NCI-H2171 (cell line): ENCODE measurements around the gene KCNT2.
"Not testable (repeated sequence)": the region's sequence is repeated elsewhere in the genome, so short reads cannot be mapped to it uniquely, and the experiment has no call there.

Source experiments
- DNase-seq: peaks from one replicate; lab custom pipeline; 2025; lab: John Stamatoyannopoulos, UW

KCNT2 gene

GRCh38 chr1:196312739-196313138, 295.5 kb downstream of the KCNT2 start:
- no peak for DNase-seq

- DNase-seq, result no peak
Observed at GRCh38 chr1:196309386-196309785, 298.9 kb downstream of the KCNT2 start.

GRCh38 chr1:196308176-196308575, 300.1 kb downstream of the KCNT2 start:
- DNase-seq, result no peak

- DNase-seq, result no peak
Observed at GRCh38 chr1:196306421-196306820, 301.8 kb downstream of the KCNT2 start.

GRCh38 chr1:196305216-196305615, 303.0 kb downstream of the KCNT2 start:
- no peak for DNase-seq

GRCh38 chr1:196302981-196303380, 305.3 kb downstream of the KCNT2 start:
- no peak for DNase-seq

GRCh38 chr1:196302420-196302819, 305.8 kb downstream of the KCNT2 start:
- DNase-seq, result no peak

- DNase-seq, result no peak
Observed at GRCh38 chr1:196295766-196296165, 312.5 kb downstream of the KCNT2 start.

GRCh38 chr1:196278816-196279215, 329.4 kb downstream of the KCNT2 start:
- no peak for DNase-seq

GRCh38 chr1:196277860-196278259, 330.4 kb downstream of the KCNT2 start:
- DNase-seq, result no peak

- DNase-seq, result no peak
Observed at GRCh38 chr1:196271212-196271947, 336.9 kb downstream of the KCNT2 start.

GRCh38 chr1:196263086-196263485, 345.2 kb downstream of the KCNT2 start:
- DNase-seq, result not testable (repeated sequence)

GRCh38 chr1:196260270-196260669, 348.0 kb downstream of the KCNT2 start:
- no peak for DNase-seq

GRCh38 chr1:196259316-196259715, 348.9 kb downstream of the KCNT2 start:
- no peak for DNase-seq

GRCh38 chr1:196255762-196256161, 352.5 kb downstream of the KCNT2 start:
- DNase-seq, result no peak

- DNase-seq, result no peak
Observed at GRCh38 chr1:196229546-196229945, 378.7 kb downstream of the KCNT2 start.

GRCh38 chr1:196214866-196215265, 393.4 kb downstream of the KCNT2 start:
- DNase-seq, result no peak

GRCh38 chr1:196209983-196210382, 398.3 kb downstream of the KCNT2 start:
- no peak for DNase-seq

- DNase-seq, result no peak
Observed at GRCh38 chr1:196209265-196209664, 399.0 kb downstream of the KCNT2 start.

- DNase-seq, result no peak
Observed at GRCh38 chr1:196207612-196208217, 400.5 kb downstream of the KCNT2 start.

GRCh38 chr1:196205882-196206281, 402.4 kb downstream of the KCNT2 start:
- no peak for DNase-seq

GRCh38 chr1:196196486-196196885, 411.8 kb downstream of the KCNT2 start:
- DNase-seq, result no peak

GRCh38 chr1:196193896-196194559, 414.2 kb downstream of the KCNT2 start:
- no peak for DNase-seq
